NCI-H2081 treated with DMSO at 0.1 percent for 48 hours (cell line): ENCODE results near the gene RPS21.

Experiments used
- DNase-seq: peaks from one replicate; lab custom pipeline; 2025; lab: John Stamatoyannopoulos, UW

Gene RPS21

DNA sequence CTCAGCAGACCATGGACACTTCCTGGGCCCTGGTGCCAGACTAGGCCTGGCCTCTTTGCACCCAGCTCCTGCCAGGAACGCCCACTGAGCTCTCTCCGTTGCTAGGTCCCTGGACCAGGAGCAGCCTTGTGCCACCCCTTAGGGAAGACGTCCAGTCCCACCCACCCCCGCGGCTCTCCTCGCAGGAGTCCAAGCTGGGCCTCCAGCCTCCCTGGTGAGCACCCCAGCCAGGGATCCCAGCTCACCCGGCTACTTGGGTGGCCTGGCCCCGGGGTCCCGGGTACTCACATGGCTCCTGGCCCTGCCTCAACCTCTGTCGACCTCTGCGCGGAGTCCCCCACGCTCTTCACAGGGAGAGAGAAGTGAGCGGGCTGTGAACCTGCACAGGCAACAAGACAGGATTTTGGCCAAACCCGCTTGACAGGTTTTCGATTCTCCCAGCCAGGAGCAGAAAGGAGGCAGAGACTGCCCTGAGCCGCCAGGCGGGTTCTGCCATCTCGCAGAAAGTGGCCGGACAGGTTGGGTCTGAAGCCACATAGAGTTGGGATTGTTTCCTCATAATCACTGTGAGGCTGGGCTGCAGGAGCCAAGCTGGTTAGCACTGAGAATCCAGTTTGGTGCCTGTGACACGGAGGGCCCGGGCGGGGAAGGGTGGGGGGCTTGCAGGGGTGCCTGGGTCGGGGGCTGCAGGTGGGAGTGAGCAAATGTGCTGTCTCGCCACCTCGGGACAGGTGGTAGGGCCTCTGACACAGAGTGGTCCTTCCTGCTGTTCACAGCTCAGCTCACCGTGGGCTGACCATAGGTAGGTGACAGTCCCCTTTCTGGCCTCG lies 40.5 kb downstream of the RPS21 start, which contains the start of gene RBBP8NL:
Gene RBBP8NL (minus strand): TSS at position 368 of the 830 bp plus-strand sequence. CDS start 7,892 bp downstream, outside the sequence.
- DNase-seq: no peak

DNA sequence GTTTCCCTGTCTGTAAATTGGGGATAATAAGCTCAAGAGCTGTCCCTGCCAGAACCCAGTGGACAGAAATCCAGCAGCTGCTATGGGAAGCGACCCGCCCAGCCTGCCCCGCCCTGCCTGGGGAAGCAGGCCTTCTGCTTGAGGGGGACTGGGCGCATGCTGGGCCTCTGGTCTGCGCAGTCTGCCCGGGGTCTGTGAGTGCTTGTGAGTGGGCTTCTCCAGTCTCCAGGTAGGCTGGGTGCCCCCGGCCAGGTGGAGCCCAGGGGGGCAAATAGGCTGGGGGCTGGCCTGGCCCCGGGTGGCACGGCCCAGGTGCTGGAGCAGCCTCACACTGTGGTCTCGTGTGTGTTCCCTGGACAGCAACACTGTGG lies 41.1 kb downstream of the RPS21 start:
- no peak for DNase-seq

DNA sequence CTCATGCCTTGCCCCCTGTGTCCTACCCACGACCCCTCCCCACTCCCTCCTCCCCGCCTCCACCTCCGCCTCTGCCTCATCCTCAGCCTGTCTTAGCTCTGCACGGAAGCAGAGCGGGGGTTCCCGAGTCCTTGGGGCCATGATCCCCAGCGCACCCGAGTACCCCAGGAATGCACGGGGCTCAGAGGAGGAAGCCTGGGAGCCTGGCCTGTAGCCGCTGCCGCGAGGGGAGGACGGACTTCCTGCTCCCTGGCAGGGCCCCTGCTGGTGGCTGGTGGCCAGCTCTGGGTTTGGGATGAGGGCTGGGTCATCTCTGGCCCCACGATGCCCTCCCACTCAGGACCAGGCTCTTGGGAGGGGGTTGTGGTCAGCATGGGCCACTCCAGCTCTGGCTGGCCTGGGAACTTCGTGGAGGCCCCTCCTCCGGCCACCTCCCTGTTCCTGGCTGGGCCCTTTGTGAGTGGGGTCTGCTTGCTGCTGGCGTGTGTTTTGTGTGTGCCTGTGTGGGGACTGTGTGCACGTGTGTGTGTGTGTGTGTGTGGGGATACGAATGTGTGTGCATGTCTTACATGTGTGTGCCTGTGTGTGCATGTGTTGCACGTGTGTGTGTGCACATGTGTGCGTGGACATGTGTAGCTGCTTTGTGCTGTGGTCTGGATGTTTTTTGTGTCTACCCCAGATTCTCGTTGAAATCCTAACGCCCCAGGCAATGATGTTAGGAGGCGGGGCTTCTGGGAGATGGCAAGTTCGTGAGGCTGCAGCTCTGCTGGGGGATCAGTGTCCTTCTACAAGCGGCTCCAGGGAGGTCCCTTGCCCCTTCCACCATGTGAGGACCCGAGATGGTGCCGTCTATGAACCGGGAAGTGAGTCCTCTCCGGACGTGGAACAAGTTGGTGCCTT lies 41.7 kb downstream of the RPS21 start:
- no peak for DNase-seq

DNA sequence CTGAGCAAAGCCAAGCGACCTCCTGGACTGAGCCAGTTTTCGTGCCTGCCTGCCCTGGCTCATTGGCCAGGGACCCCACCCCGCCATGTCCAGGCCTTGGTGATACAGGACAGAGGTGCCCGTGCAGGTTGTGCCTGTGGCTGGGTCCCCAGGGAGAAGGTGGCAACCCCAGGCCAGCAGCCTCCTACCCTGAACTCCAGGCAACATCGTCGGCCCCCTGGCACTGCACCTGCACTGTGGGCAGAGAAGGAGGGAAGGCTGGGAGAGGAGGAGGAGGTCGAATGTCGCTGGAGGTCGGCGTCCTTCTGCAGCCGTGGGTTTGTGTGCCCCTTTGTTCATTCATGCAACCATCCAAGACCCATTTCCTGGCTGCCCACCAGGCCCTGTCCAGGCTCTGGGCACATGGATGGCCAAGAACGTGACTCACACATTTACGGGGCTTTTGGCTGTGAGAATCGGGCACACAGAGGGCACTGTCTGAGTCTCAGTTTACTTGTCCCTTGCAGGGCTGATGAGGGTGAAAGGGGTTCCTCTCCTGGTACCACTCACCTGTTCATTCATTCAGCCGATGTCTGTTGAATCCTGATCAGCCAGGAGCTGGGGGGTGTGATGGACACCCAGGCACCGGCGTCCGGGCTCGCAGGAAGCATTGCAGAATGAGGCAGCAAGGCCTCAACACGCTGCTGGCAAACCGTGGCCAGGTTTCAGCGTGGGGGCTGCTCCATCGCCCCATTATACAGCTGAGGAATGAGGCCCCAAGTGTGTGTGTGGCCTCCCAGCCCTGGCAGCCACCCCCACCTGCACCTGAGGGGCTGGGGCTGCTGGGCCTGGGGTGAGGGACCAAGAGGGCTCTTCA lies 42.8 kb downstream of the RPS21 start:
- no peak for DNase-seq

DNA sequence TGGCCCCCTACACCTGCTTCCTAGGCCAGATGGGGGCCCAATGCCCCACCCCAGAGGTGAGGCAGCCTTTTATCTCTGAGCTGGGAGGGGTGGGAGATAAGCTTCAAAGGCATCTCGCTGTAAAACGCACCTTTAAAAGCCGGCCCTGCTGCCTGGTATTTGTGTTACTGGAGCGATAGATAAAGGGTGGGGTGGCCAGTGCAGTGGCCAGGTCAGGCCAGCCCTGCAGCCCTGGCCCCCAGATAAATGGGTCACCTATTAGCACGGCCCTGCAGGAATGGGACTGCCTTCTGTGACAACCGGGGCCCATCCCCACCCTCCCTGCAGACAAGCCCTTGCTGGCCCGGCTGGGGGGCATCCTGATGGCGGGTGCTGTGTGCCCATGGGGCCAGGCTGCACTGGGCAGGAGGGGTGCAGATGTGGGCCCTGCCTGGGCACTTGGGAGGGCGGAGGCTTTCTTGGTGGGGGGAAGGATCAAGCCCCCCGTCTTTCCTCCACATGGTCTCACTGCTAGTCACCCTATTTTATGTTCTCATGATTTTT lies 43.5 kb downstream of the RPS21 start:
- DNase-seq: no peak

DNA sequence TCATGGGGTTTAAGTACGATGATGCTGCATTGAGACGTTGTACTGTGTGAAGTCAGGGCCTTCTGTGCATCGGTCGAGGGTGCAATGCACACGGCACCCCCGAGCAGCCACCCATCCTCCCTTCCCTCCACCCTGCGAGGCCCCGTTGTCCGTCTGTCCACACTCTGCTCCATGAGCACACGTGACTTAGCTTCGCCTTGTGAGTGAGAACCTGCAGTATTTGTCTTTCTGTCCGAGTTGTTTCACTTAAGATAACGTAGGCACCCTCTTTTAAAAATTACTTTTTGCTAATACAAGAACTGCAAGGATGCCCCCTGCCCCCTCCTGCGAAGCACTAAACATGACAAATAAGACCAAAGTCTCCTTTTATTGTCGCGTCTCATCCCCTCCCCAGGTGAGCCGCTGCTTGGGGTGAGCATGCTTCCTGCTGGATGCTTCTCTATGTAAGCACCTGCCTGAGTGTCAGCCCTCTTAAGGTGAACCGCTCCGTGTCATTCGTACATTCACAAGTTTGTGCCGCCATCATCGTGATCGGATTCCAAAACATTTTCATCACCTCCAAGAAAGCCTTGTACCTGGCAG lies 44.1 kb downstream of the RPS21 start:
- no peak for DNase-seq

DNA sequence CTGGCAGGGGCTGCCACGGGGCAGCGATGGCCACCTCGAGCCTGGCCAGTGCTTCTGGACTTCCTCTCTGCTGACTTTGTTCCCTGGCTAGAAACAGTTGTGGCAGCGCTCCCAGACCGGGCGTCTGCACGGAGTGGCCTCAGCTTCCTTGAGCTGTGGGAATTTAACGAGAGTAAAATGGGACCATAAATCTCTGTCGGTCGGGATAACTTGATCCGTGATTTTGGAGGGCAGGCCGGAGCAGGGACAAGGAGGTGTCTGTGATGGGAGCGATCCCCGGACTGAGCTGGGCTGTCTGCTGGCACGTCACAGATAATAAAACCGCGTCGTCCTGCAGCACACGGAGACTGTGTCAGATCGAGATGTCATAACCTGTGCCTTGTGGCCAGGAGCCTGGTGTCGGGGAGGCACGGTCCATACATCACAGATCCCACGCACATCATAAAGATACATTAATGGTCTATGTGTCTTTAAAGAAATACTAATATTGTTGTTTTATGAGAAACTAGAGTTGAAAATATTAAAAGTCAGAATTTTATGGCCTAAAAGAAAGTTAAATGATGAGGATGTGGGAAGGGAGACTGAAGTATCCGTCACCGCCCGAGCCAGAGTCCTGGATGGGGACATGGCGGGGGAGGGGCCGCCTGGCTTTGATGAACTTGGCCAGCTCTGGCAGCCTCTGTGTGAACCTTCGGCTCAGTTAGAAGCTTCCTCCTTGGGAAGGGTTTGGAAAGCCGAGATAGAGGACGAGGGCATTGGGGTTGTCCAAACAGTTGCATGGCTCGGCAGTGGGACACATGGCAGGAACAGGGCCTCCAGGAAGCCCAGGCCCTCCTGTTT lies 47.0 kb downstream of the RPS21 start:
- no peak for DNase-seq

DNA sequence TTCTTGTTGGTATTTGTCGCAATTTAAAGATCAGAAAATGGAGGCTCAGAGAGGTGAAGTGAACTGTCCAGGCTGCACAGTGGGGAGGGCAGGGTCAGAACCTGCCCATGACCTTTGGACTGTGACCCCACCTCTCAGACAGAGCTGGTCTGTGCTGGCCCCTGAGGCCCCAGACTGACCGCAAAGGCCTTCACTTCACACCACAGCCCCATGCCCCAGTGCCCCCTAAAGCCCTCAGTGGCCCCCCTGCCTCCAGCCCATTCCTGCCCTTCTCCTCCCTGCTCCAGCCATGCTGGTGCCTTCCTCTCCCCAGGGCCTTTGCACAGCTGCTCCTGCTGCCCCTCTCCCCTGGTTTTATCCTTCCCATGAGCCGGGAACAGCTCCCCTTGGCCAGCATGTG lies 49.8 kb downstream of the RPS21 start:
- DNase-seq: no peak

DNA sequence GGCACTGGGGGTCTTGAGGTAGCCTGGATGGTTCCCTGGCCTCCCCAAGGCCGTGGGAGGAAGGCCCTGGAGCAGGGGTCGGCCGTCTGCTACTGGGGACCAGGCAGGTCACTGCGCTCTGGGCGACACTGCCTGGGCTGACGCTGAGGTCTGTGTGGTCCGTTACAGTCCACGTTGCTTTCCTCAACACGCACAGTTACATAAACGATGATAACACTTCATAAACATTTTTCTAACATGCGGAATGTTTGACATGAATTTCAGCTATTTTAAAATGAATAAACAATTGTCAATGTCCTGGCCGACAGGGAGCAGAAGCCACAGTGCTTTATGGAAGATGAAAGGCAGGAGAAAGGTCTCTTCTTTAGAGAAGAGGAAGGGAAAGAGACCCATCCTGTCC lies 50.6 kb downstream of the RPS21 start:
- no peak for DNase-seq

DNA sequence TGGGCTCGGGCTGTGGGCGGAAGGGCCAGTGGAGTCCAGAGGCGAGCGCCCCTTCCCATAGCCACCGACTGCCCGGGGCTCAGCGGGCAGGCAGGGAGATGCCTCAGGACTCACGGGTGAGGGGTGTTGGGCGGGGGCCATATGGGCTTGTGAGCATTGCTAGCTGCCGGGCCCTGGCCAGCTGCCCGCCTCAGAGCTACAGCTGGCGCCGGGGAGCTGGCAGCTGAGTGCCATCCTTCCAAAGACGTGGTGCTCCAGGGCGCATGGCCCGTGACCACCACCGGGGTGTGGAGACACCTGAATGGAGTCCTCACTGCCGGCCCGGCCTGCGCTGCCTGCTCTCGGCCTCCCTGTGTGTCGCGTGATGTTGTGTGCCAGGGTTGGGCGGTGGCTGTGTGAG lies 51.0 kb downstream of the RPS21 start:
- DNase-seq: no peak
